ENCODE results near the gene GAS6. TPM values are rescaled to one million over a fixed set of nuclear protein-coding genes. Genes with fewer than 3 reads are reported as not detected.
A peak's percentile ranks its signal among the peaks of the same experiment; 100 is the strongest.

Gene GAS6
- total RNA-seq, 1 donor: 33.3 TPM

DNA sequence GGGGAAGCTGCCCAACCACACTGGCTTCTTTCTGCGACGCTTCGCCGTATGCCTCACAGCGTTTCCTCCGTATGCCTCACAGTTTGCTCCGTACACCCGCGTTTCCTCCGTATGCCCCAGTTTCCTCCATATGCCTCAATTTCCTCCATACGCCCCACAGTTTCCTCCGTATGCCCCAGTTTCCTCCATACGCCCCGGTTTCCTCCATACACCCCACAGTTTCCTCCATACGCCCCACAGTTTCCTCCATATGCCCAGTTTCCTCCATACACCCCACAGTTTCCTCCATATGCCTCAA lies 22.6 kb downstream of the GAS6 start:
- no peak overlapping the region for H3K4me3 ChIP-seq (ENCODE audit: low read depth, low read length)
- DNase-seq (ENCODE audit: low read depth): no peak
- TF ChIP-seq, protein P1, sequence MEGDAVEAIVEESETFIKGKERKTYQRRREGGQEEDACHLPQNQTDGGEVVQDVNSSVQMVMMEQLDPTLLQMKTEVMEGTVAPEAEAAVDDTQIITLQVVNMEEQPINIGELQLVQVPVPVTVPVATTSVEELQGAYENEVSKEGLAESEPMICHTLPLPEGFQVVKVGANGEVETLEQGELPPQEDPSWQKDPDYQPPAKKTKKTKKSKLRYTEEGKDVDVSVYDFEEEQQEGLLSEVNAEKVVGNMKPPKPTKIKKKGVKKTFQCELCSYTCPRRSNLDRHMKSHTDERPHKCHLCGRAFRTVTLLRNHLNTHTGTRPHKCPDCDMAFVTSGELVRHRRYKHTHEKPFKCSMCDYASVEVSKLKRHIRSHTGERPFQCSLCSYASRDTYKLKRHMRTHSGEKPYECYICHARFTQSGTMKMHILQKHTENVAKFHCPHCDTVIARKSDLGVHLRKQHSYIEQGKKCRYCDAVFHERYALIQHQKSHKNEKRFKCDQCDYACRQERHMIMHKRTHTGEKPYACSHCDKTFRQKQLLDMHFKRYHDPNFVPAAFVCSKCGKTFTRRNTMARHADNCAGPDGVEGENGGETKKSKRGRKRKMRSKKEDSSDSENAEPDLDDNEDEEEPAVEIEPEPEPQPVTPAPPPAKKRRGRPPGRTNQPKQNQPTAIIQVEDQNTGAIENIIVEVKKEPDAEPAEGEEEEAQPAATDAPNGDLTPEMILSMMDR (IDR thresholded peaks at IDR 0.05; ENCODE audit: insufficient read depth, low read length): no peak

DNA sequence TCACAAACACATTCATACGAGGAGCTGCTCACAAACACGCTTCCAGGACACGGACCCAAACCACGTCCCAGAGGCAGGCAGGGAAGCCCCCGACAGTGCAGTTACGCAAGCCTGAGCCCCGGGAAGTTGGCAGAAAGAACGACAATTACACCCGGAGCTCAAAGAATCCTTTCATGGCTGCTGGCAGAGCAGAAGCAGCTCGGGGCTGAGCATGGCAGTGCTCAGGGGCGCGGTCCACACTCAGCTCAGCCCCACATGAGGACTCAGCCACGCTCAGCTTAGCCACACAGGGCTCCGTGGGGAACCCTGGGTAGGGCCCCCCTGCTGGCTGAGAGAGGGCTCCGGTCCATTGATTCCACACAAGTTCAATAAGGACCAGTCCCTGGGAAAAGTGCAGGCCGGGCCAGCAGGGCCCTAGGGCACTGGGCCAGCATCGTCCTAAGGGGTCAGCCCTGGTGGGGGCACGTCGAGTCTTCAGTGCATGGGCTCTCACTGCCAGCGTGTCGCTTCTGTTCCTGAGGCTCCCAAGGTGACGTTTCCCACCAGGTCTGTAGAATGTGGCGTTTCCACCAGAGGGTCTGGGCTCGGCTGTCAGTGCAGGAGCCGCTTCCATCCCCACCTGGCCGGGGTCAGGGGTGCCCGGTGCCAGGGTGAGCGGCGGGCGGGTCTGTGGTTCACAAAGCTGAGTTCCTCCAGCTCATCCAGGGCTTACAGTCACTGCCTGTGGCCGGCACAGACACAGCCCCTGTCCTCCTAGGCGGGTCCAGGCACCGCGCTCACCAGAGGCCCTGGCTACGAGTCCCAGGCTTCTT lies 23.1 kb downstream of the GAS6 start:
- DNase-seq (ENCODE audit: low read depth): no peak
- H3K4me3 ChIP-seq (ENCODE audit: low read depth, low read length): no peak overlapping the region
- TF ChIP-seq, protein P1 (IDR thresholded peaks at IDR 0.05; ENCODE audit: insufficient read depth, low read length): no peak

DNA sequence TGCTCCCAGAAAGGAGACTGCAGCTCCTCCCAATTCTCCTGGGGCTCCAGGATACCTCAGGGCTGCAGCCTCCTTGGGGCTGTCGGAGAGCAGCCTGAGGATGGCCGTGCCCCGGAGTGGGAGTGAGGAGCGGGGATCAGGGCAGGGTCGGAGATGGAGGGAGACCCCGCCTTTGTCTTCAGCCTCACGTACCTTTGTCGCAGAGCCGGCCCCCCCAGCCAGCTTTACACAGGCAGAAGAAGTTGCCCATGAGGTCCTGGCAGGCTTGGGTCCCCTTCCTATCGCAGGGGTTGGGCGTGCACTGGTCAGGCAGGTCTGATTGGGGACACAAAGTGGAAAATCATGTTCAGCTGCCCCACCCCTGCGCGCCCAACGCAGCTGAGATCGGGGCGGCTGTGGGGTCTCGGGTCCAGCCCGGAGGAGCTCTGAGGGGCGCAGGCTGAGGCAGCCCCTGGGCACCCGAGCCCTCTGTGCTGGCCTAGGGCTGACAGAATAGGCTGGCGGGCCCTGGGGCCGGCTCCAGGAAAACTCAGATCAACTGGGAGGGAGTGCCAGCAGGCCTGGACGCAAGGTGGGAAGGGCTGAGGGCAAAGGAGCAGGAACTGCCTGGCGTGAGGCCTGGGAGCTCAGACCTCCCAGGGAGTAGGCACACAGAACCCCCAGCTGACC lies 24.2 kb downstream of the GAS6 start:
- TF ChIP-seq, protein P1 (IDR thresholded peaks at IDR 0.05; ENCODE audit: insufficient read depth, low read length): no peak
- DNase-seq (ENCODE audit: low read depth): no peak
- no peak overlapping the region for H3K4me3 ChIP-seq (ENCODE audit: low read depth, low read length)

DNA sequence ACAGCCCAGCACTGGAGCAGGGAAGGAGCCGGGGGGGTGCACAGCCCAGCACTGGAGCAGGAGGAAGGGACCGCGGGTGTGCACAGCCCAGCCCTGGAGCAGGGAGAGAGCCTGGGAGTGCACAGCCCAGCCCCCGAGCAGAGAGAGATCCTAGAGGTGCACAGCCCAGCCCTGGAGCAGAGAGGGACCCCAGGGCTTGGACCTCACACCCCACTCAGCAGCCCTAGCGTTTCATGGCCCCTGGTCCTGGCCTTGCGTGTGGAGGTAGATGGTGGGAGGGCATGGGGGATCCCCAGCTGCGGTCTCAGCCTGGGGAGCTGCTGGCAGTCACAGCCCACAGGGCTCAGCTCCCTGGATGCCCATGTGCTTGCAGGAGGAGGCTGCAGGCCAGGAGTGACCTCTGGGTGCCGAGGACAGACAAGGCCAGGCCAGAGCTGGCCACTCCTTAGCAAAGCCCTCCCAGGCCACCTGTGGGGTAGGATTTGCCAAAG lies 25.1 kb downstream of the GAS6 start:
- H3K4me3 ChIP-seq (ENCODE audit: low read depth, low read length): peak overlapping the region; percentile 62
- no peak for DNase-seq (ENCODE audit: low read depth)
- TF ChIP-seq, protein P1 (IDR thresholded peaks at IDR 0.05; ENCODE audit: insufficient read depth, low read length): no peak

DNA sequence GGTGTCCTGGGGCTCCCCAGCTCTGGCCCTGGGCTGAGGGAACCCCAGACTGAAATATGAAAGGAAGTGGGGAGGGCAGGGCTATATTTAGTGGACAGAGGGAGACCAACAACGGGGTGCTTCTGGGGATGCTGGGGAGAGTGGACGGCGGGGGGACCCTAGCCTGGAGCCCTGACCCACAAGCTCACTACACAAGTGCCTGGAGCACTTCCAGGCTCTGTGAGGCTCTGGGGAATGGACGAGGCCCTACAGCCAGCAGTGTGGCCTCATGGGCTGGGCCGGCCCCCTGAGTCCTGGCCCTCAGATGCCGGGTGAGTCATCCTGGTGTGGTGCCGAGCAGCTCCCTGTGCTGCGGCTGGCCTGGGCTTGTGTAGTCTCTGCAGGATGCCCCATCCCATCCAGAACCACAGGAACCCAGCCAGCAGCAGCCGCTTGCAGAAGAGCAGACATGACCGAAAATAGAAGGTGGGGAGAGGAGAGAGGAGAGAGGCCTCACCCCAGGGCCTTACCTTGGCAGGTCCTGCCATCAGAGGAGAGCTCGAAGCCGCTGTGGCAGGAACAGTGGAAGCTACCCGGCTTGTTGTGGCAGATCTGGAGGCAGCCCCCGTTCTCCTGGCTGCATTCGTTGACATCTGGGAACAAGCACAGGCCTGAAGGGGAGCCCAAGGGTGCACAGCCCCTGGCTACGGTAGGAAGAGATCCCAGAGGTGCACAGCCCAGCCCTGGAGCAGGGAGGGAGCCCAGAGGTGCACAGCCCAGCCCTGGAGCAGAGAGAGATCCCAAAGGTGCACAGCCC lies 26.1 kb downstream of the GAS6 start:
- H3K4me3 ChIP-seq (ENCODE audit: low read depth, low read length): peak overlapping the region; percentile 62
- DNase-seq (ENCODE audit: low read depth): peak; percentile 98
- TF ChIP-seq, protein P1 (IDR thresholded peaks at IDR 0.05; ENCODE audit: insufficient read depth, low read length): no peak

DNA sequence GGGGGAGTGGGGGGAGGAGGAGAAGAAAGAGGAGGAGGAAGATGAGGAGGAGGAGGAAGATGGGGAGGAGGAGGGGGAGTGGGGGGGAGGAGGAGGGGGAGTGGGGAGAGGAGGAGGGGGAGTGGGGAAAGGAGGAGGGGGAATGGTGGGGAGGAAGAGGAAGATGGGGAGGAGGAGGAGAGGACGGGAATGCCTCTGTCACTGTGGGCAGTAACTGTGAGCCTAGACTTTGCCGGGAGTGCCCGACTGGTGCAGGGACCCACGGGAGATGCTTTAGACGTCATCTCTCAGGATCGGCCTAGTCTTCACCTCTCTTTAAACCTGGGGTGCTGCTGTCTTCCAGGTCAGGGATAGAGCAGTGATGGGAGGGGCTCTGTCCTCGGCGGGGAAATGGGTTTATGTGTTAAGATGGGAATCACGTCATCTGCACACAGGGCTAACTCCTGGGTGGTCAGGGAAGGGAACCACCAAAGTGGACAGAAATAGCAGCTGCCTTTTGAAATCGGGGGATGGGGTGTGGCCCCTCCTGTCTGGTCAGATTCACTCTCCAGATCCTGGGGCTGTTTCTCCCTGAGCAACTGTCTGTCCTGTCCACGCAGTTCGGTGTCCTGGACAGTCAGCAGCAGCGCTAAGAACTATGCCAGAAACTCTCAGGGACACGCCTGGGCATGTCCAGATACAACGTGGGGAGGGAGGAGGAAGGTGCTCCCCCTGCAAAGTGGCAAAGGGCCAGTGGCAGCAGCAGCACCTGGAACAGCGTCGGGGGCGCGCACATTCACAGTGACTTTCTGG lies 26.9 kb downstream of the GAS6 start:
- TF ChIP-seq, protein P1 (IDR thresholded peaks at IDR 0.05; ENCODE audit: insufficient read depth, low read length): no peak
- peak; percentile 93 for DNase-seq (ENCODE audit: low read depth)
- no peak overlapping the region for H3K4me3 ChIP-seq (ENCODE audit: low read depth, low read length)
